Measurements from ENCODE around the gene LAMTOR2. TPM values are rescaled to one million over a fixed set of nuclear protein-coding genes. Genes with fewer than 3 reads are reported as not detected.

The LAMTOR2 gene
- polyA plus RNA-seq, 3 donors, result 99.8 to 227 (median 210) TPM

- no peak overlapping the region for H3K27ac Mint-ChIP-seq
- intact Hi-C loops (cut with micrococcal nuclease), result loop anchor here in 1 of 2 donors (10.0 kb wide), 1 partner anchor 57 kb away; no protein-coding TSS in a partner anchor
- no peak overlapping the region for H3K27ac ChIP-seq (ENCODE audit: low read depth in 1 of 2, low read length in 2 of 2)
- 88% methylated on average over 1 of the region's 3 CpGs for WGBS (ENCODE audit: insufficient coverage)
- peaks cover 10 to 14% of the 10 kb centered on the region in 2 donors for H3K36me3 ChIP-seq (replicated peaks in 1 of 2; ENCODE audit: control insufficient read depth in 1 of 2, insufficient read depth in 2 of 2, low read length in 2 of 2)
- no peak overlapping the region for H3K4me2 ChIP-seq (replicated peaks; ENCODE audit: extremely low read depth, low read length, poor library complexity, severe bottlenecking)
- DNase-seq, result no peak
- no peak overlapping the region for H3K4me3 ChIP-seq (replicated peaks in 1 of 3; ENCODE audit: low read depth in 2 of 3, low read length in 3 of 3)
- H3K4me1 ChIP-seq (ENCODE audit: control insufficient read depth in 1 of 2, insufficient read depth in 2 of 2, low read length in 2 of 2), result no peaks in the 10 kb centered on the region
- peaks cover 3% of the 10 kb centered on the region in 3 donors for H3K27me3 Mint-ChIP-seq (ENCODE audit: low read depth in 3 of 3)
- no peaks in the 10 kb centered on the region for H3K9me3 ChIP-seq (replicated peaks in 1 of 2; ENCODE audit: control insufficient read depth in 1 of 2, insufficient read depth in 1 of 2, low read length in 2 of 2)
- peaks cover 6% of the 10 kb centered on the region for H4K20me1 ChIP-seq (ENCODE audit: insufficient read depth, low read length)
- no peak overlapping the region for H3K4me3 Mint-ChIP-seq
- peaks cover 4% of the 10 kb centered on the region for H3K4me1 Mint-ChIP-seq
- H3K79me2 ChIP-seq (ENCODE audit: insufficient read depth, low read length), result no peaks in the 10 kb centered on the region
- TF ChIP-seq, protein P1, sequence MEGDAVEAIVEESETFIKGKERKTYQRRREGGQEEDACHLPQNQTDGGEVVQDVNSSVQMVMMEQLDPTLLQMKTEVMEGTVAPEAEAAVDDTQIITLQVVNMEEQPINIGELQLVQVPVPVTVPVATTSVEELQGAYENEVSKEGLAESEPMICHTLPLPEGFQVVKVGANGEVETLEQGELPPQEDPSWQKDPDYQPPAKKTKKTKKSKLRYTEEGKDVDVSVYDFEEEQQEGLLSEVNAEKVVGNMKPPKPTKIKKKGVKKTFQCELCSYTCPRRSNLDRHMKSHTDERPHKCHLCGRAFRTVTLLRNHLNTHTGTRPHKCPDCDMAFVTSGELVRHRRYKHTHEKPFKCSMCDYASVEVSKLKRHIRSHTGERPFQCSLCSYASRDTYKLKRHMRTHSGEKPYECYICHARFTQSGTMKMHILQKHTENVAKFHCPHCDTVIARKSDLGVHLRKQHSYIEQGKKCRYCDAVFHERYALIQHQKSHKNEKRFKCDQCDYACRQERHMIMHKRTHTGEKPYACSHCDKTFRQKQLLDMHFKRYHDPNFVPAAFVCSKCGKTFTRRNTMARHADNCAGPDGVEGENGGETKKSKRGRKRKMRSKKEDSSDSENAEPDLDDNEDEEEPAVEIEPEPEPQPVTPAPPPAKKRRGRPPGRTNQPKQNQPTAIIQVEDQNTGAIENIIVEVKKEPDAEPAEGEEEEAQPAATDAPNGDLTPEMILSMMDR (IDR thresholded peaks at IDR 0.05), result no peak
- no peak overlapping the region for H3K9ac ChIP-seq (ENCODE audit: insufficient read depth, low read length, poor library complexity, severe bottlenecking)
- peaks cover 0 to 2% (median 0%) of the 10 kb centered on the region in 7 donors for H3K9me3 Mint-ChIP-seq
- H3K36me3 Mint-ChIP-seq, result peaks cover 14 to 20% of the 10 kb centered on the region in 2 donors
- no peaks in the 10 kb centered on the region for H3K27me3 ChIP-seq (ENCODE audit: control insufficient read depth in 2 of 2, insufficient read depth in 2 of 2, low read length in 2 of 2)
- H2AFZ ChIP-seq (ENCODE audit: insufficient read depth, low read depth, low read length, poor library complexity, severe bottlenecking), result no peak overlapping the region
Measured at GRCh38 chr1:156062189-156062588, 7.6 kb downstream of the LAMTOR2 start.

- Mint-ChIP-seq H3K9me3 (no peaks in the 10 kb centered on the region), H3K27me3 (ENCODE audit: low read depth in 3 of 3) (peaks cover 3 to 7% (median 4%) of the 10 kb centered on the region in 3 donors), H3K27ac (no peak overlapping the region), H3K4me3 (no peak overlapping the region), H3K4me1 (peaks cover 4% of the 10 kb centered on the region), H3K36me3 (peaks cover 0 to 3% of the 10 kb centered on the region in 2 donors)
- H4K20me1 ChIP-seq (ENCODE audit: insufficient read depth, low read length), result no peaks in the 10 kb centered on the region
- TF ChIP-seq, protein P1 (IDR thresholded peaks at IDR 0.05), result no peak
- no peak for DNase-seq
- H3K9ac ChIP-seq (ENCODE audit: insufficient read depth, low read length, poor library complexity, severe bottlenecking), result no peak overlapping the region
- no peaks in the 10 kb centered on the region for H3K79me2 ChIP-seq (ENCODE audit: insufficient read depth, low read length)
- H3K4me3 ChIP-seq (replicated peaks in 1 of 3; ENCODE audit: low read depth in 2 of 3, low read length in 3 of 3), result no peak overlapping the region
- no peaks in the 10 kb centered on the region for H3K4me1 ChIP-seq (ENCODE audit: control insufficient read depth in 1 of 2, insufficient read depth in 2 of 2, low read length in 2 of 2)
- no CpG with 5 or more reads among the region's 2 CpGs for WGBS (ENCODE audit: insufficient coverage)
- no peaks in the 10 kb centered on the region for H3K36me3 ChIP-seq (replicated peaks in 1 of 2; ENCODE audit: control insufficient read depth in 1 of 2, insufficient read depth in 2 of 2, low read length in 2 of 2)
- H3K9me3 ChIP-seq (replicated peaks in 1 of 2; ENCODE audit: control insufficient read depth in 1 of 2, insufficient read depth in 1 of 2, low read length in 2 of 2), result no peaks in the 10 kb centered on the region
- H2AFZ ChIP-seq (ENCODE audit: insufficient read depth, low read depth, low read length, poor library complexity, severe bottlenecking), result no peak overlapping the region
- H3K27ac ChIP-seq (ENCODE audit: low read depth in 1 of 2, low read length in 2 of 2), result no peak overlapping the region
- intact Hi-C loops (cut with micrococcal nuclease), result loop anchor here in 1 of 2 donors (10.0 kb wide), 1 partner anchor 59 kb away; no protein-coding TSS in a partner anchor
- H3K27me3 ChIP-seq (ENCODE audit: control insufficient read depth in 2 of 2, insufficient read depth in 2 of 2, low read length in 2 of 2), result no peaks in the 10 kb centered on the region
- H3K4me2 ChIP-seq (replicated peaks; ENCODE audit: extremely low read depth, low read length, poor library complexity, severe bottlenecking), result no peak overlapping the region
Measured at GRCh38 chr1:156063997-156064285, 9.4 kb downstream of the LAMTOR2 start.

Measured in CD14-positive monocyte (primary cell).